Coronary artery (tissue), 2 donors: ENCODE results near the gene TMEM62.

Source experiments
- DNase-seq: peaks from one replicate; pipeline ENCODE4 v3.0.0-alpha.2; 2017; ENCODE audit warnings: low spot score
- H3K27ac ChIP-seq, 2 donors: fragments of 200-600 bp; sonication (generic); one replicate each; pipeline ENCODE4 v1.5.1; 2016 to 2019
- H3K4me3 ChIP-seq: fragments of 200-600 bp; sonication (generic); 2 replicates; pipeline ENCODE4 v1.5.1; 2016; ENCODE audit warnings: mild to moderate bottlenecking, moderate library complexity
- TF ChIP-seq, protein P1 (sequence below): fragments of 200-600 bp; sonication (generic); IDR thresholded peaks from one replicate; pipeline ENCODE4 v1.5.1; 2019; ENCODE audit warnings: antibody characterized with exemption

TMEM62 gene

DNA sequence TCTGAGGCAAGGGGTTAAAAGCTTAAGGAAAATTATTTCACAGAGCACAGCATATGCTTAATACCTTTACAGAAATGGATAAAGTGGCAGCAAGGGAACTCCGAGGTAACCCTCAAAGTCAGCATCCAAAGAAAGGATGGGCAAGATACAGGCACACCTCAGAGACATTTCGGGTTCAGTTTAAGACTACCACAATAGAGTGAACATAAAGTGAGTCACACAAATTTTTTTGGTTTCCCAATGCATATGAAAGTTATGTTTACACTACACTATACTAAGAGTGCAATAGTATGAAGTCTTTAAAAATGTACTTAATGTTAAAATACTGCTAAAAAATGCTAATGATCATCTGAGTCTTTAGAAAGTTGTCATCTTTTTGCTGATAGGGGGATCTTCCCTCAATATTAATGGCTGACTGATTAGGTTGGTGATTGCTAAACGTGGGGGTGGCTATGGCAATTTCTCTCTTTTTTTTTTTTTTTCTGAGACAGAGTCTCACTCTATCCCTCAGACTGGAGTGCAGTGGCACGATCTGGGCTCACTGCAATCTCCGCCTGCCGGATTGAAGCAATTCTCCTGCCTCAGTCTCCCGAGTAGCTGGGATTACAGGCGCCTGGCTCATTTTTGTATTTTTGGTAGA lies 37.6 kb upstream of the TMEM62 start:
- TF ChIP-seq, protein P1, sequence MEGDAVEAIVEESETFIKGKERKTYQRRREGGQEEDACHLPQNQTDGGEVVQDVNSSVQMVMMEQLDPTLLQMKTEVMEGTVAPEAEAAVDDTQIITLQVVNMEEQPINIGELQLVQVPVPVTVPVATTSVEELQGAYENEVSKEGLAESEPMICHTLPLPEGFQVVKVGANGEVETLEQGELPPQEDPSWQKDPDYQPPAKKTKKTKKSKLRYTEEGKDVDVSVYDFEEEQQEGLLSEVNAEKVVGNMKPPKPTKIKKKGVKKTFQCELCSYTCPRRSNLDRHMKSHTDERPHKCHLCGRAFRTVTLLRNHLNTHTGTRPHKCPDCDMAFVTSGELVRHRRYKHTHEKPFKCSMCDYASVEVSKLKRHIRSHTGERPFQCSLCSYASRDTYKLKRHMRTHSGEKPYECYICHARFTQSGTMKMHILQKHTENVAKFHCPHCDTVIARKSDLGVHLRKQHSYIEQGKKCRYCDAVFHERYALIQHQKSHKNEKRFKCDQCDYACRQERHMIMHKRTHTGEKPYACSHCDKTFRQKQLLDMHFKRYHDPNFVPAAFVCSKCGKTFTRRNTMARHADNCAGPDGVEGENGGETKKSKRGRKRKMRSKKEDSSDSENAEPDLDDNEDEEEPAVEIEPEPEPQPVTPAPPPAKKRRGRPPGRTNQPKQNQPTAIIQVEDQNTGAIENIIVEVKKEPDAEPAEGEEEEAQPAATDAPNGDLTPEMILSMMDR: no peak
- DNase-seq: no peak
- H3K27ac ChIP-seq: no peak overlapping the region
- H3K4me3 ChIP-seq: no peak overlapping the region

DNA sequence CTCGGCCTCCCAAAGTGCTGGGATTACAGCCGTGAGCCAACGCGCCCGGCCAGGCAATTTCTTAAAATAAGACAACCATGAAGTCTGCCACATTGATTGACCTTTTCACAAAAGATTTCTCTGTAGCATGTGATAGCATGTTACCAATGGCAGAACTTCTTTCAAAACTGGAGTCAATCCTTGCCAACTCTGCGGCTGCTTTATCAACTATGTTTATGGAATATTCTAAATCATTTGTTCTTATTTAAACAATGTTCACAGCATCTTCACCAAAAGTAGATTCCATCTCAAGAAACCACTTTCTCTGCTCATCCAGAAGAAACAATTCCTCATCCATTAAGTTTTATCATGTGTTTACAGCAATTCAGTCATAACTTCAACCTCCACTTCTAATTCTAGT lies 37.0 kb upstream of the TMEM62 start:
- DNase-seq: no peak
- Histone ChIP-seq H3K4me3 (no peak overlapping the region), H3K27ac (no peak overlapping the region)
- TF ChIP-seq, protein P1: no peak

DNA sequence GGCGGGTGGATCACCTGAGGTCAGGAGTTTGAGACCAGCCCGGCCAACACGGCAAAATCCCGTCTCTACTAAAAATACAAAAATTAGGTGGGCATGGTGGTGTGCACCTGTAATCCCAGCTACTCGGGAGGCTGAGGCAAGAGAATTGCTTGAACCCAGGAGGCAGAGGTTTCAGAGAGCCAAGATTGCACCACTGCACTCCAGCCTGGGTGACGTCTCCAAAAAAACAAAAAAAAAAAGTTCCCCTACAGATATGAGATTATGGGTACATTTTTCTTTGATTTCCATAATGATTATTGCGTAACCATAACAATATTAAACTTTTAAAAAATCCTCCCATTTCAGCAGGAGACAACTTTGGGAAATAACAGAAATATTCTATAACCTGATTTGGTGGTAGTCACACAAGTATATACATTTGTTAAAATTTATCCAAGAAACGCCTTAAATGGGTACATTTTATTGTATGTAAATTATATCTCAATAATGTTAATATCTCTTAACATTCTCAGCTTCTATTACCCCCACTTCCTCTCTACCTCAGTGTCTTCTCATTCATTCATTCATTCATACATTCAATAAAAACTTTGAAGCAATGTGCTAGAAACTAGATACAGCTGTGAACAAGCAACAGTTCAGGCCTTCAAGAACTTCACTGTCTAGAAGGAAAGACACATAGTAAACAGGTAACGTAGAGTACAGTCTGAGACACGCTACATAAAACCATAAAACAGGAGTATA lies 34.1 kb upstream of the TMEM62 start:
- TF ChIP-seq, protein P1: no peak
- Histone ChIP-seq H3K27ac (no peak overlapping the region), H3K4me3 (no peak overlapping the region)
- DNase-seq: no peak

GRCh38 chr15:43100971-43101370 lies 32.4 kb upstream of the TMEM62 start:
- DNase-seq: no peak
- Histone ChIP-seq H3K4me3 (no peak overlapping the region), H3K27ac (no peak overlapping the region)
- TF ChIP-seq, protein P1: no peak

- DNase-seq: no peak
- Histone ChIP-seq H3K4me3 (no peak overlapping the region), H3K27ac (no peak overlapping the region)
- TF ChIP-seq, protein P1: no peak
Measured at GRCh38 chr15:43102187-43102586, 31.2 kb upstream of the TMEM62 start.

GRCh38 chr15:43103907-43104306 lies 29.5 kb upstream of the TMEM62 start:
- no peak for DNase-seq
- TF ChIP-seq, protein P1: no peak
- H3K27ac ChIP-seq: no peak overlapping the region
- H3K4me3 ChIP-seq: no peak overlapping the region

DNA sequence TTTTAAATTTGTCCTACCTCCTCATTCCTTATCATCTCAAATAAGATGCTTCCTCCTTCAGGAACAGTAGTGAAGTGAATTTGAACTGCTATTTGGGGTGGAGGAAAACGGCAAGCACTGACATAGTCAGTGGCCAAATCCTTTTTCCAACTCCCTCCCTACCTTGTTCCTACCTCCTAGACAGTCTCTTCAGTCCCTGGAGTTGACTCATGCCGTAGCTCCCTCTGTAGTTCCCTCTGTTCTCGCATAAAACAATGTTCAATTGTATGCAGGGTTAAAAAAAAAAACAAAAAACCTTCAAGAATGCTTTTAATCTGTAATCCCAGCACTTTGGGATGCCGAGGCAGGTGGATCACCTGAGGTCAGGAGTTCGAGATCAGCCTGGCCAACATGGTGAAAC lies 29.0 kb upstream of the TMEM62 start:
- DNase-seq: no peak
- TF ChIP-seq, protein P1: no peak
- peak overlapping the region; percentile 80 for H3K4me3 ChIP-seq
- H3K27ac ChIP-seq: no peak overlapping the region
